ENCODE measurements around the gene HDGFL3.
A peak's percentile ranks its signal among the peaks of the same experiment; 100 is the strongest.
"Not testable (repeated sequence)": the region's sequence is repeated elsewhere in the genome, so short reads cannot be mapped to it uniquely, and the experiment has no call there.

The HDGFL3 gene

GRCh38 chr15:83207660-83208366, at the start of gene HDGFL3:
TSS of gene HDGFL3 (minus strand) at chr15:83207823. CDS start at chr15:83207414, 409 bp downstream.
- DNase-seq = peak; percentile 89

DNA sequence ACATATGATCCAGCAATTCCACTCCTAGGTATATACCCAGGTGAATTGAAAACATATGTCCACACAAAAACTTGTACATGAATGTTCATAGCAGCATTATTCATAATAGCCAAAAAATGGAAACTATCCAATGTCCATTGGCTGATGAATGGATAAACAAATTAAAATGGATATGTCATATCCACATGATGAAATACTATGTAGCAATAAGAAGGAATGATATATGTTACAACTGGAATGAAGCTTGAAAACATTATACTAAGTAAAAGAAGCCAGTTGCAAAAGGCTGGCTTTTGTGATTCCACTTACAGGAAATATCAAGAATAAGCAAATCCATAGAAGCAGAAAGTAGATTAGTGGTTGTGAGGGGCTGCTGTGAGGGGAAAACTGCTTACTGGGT, 43.2 kb upstream of the HDGFL3 start:
- DNase-seq = no peak

DNA sequence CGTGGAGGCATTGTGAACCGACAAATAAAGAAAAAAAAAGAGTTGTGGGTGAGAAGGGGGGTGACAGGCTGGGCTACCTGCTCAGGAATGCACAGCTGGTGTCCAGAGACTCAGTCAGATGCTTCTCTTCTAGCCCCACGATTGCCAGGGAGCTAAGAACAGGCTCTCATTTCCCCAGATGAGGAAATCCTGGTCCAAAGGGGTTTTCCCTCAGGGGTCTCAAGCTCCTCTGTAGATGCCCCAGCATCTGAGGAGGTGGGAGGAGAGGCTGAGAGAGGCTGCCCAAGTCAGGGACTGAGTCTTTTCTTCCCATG, 41.4 kb upstream of the HDGFL3 start:
- no peak for DNase-seq

- DNase-seq = peak; percentile 75
These were observed 40.8 kb upstream of the HDGFL3 start for GRCh38 chr15:83248151-83249029.

- no peak for DNase-seq
These were observed 36.0 kb upstream of the HDGFL3 start for GRCh38 chr15:83243634-83244033.

- DNase-seq = no peak
These were observed 22.6 kb upstream of the HDGFL3 start for GRCh38 chr15:83230242-83230641.

- DNase-seq = no peak
These were observed 17.8 kb upstream of the HDGFL3 start for GRCh38 chr15:83225449-83225848.

- DNase-seq = not testable (repeated sequence)
These were observed 14.2 kb upstream of the HDGFL3 start for GRCh38 chr15:83221781-83222180.

GRCh38 chr15:83219026-83219425, 11.4 kb upstream of the HDGFL3 start:
- DNase-seq = no peak

DNA sequence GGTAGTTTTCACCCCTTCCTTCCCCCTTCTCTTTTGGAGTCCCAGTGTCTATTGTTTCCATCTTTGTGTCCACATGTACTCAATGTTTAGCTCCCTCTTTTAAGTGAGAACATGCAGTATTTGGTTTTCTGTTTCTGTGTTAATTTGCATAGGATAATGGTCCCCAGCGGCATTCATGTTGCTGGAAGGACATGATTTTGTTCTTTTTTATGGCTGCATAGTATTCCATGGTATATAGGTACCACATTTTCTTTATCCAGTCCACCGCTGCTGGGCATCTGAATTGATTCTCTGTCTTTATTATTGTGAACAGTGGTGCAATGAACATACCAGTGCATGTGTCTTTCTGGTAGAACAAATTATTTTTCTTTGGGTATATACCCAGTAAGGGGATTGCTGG, 7.7 kb upstream of the HDGFL3 start:
- no peak for DNase-seq

- DNase-seq = no peak
These were observed 3.0 kb upstream of the HDGFL3 start for GRCh38 chr15:83210619-83211018.

DNA sequence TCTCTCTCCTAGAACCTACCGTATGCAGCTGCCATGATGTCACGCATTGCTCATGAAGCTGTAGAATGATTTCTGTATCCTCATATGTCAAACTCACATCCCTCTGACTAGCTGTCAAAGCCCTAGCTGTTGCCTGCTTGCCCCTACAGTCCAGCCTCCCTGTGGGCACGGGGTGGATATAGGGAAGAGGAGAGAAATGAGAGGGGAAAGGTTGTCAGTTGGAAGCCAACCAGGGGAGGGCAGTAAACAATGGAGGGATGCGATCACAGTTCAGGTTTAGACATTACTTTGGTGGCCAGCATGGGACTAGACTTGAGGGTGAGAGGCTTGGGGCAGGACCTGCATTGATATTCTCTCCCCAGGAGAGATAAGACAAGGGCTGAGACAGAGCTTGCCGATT, 1.7 kb upstream of the HDGFL3 start:
- peak; percentile 13 for DNase-seq

GRCh38 chr15:83208367-83208661, 691 bp upstream of the HDGFL3 start:
- no peak for DNase-seq

- DNase-seq = peak; percentile 89
These were observed 489 bp downstream of the HDGFL3 start for GRCh38 chr15:83207009-83207659.

DNA sequence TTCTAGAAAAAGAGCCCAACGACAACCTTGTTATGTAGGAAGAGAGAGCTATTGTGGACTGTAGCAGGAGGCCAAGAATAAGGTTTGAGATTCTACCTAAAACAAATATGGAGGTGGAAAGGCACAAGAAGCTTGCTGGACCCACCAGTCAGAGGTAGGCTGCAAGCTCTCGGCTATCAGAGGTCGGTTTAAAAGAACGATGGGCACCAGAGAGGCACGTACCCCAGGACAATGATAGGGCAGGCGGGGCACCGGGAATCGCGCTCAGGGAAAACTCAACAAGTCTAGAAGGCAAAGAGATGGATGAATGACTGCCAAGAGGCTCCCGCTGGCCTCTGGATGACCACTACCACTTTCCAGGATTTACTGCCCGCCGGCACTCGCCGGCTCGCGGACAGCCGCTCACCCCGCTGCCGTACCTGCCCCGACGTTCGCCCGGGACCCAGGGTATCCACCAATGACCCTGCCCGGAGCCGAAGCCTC, 1.1 kb downstream of the HDGFL3 start:
- no peak for DNase-seq

- DNase-seq = peak; percentile 30
These were observed 1.8 kb downstream of the HDGFL3 start for GRCh38 chr15:83205725-83206324.

DNA sequence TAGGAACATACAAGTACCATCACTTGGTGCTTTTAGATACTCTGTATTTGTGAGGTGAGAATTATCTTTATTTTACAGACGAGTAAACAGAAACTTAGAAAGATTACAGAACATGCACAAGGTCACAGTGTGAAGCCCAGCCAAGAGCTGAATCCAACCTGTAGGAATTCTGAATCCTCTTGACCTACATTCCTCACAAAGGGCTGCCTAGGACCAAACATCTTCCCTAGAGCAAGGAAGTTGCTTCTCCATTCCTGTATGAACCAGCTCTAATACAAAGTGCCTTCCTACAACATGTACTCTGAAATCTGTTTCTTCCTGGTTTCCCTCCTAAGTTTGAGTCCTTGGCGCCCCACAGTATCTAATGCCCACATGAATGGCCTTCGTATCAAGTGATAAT, 2.9 kb downstream of the HDGFL3 start:
- DNase-seq = no peak

DNA sequence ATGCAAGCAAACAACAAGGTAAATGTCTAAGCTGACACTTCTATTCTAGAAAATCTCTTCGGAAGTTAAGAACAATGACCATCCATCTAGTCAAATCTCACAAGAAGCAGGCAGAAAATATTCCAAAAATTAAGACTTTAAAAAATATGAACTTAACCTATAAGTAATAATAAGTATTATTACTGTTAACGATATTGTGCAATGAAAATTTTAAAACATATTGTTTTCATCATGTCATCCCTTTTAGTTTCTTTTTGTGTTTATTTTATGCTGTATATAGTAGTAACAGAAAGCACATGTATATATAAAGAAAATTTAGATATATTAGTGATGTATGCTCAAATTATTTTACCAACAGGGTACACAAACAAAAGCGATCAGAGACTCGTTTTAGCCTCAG, 4.1 kb downstream of the HDGFL3 start:
- DNase-seq = no peak

DNA sequence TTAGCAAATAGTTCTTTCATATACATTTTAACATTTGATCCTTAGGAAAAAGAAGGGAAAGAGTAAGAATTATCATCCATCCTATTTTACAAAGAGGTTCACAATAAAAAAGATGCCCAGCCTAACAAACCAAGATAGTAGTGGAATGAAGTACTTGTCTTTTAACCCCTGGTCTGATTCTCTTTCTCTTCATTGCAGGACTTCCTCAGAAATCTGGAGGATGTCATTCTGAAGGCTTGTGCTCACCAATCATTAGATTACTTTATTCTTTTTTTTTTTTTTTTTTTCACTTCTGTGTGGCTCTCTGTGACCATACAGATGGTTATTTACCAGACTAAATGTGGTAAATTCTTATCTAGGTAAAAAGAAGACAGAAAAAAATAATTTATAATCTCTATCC, 7.0 kb downstream of the HDGFL3 start:
- DNase-seq = no peak

GRCh38 chr15:83200162-83200561, 7.5 kb downstream of the HDGFL3 start:
- DNase-seq = no peak

- DNase-seq = no peak
These were observed 8.3 kb downstream of the HDGFL3 start for GRCh38 chr15:83199288-83199687.

DNA sequence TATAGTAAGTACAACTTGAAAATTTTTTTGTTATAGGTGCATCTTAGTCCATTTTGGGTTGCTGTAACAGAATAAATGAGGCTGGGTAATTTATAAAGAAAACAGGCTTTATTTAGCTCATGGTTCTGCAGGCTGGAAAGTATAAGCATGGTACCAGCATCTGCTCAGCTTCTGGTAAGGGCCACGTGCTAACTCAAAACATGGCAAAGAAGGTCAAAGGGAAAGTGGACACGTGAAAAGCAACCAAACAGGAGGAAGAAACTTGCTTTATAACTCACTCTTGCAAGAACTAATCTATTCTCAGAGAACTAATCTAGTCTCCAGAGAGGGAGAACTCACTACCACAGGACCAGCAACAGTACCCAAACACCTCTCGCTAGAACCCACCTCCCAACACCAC, 9.1 kb downstream of the HDGFL3 start:
- DNase-seq = no peak

DNA sequence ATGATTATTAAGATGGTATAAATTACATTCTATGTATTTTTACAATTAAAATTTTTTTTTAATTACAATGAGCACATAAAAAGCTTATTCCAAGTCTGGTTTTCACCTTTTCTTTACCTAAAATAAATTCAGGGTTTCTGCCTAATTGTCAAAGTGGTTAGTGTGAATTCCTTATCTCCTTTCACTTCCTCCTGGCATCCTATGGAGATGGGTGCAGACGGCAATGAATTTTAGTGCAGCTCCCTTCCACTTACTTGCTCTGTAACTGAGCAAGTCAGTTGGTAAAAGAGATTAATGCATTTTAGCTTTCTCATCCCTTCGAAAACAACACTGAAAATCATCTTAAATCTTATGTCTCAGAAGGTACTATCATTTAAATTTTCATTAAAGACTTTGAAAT, 13.1 kb downstream of the HDGFL3 start:
- no peak for DNase-seq

DNA sequence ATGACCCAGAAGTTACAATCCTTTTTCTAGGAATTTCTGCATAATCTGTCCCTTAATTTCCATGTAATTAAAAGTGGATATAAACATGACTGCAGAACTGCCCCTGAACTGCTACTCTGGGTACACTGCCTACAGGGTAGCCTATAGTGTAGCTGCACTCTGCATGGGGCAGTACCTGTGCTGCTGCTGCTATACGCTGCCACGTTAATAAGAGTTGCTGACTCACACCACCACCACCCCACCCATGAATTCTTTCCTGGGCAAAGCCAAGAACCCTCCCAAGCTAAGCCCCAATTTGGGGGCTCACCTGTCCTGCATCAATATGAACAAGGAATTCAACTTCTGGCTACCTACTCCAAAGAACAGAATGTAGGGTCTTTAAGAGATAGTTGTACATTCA, 13.9 kb downstream of the HDGFL3 start:
- DNase-seq = no peak

Data from retina (tissue), 1 donor.